ENCODE results near the gene ST7L. TPM values are rescaled to one million over a fixed set of nuclear protein-coding genes. Genes with fewer than 3 reads are reported as not detected.

Gene ST7L
- total and polyA plus RNA-seq, 2 of the 4 experiments (the other 2 are of a cell fraction) = 7.7 to 14.7 TPM

- Histone ChIP-seq H2BK5ac (ENCODE audit: low read depth, low read length, poor library complexity, severe bottlenecking) (no peak overlapping the region), H4K91ac (ENCODE audit: insufficient read depth, low read depth, low read length) (no peak overlapping the region), H3K14ac (replicated peaks; ENCODE audit: low read depth, low read length) (no peak overlapping the region), H3K4me3 (ENCODE audit: insufficient read depth, low read depth, low read length) (no peak overlapping the region), H3K9me3 (ENCODE audit: control insufficient read depth, insufficient read depth, low read length) (no peaks in the 10 kb centered on the region), H2AK5ac (ENCODE audit: low read depth, low read length) (no peak overlapping the region), H2AFZ (replicated peaks; ENCODE audit: low read length, poor library complexity) (no peak overlapping the region), H4K5ac (ENCODE audit: low read depth, low read length) (no peak overlapping the region), H4K8ac (ENCODE audit: low read depth in 2 of 2, low read length in 2 of 2) (no peak overlapping the region), H3K79me1 (ENCODE audit: low read depth in 1 of 2, low read length in 2 of 2) (peaks cover 0 to 3% of the 10 kb centered on the region in 2 experiments; a peak in 1 of 4 replicates), H2BK120ac (ENCODE audit: low read depth, low read length) (no peak overlapping the region), H3K4ac (ENCODE audit: low read depth, low read length) (no peak overlapping the region), H2BK20ac (ENCODE audit: low read depth, low read length) (no peak overlapping the region), H3K23ac (ENCODE audit: low read depth, low read length) (no peak overlapping the region), H3K56ac (ENCODE audit: extremely low read depth, insufficient read depth, low read length) (no peak overlapping the region), H4K20me1 (ENCODE audit: insufficient read depth, low read length) (no peaks in the 10 kb centered on the region), H3K27ac (ENCODE audit: insufficient read depth, low read length) (no peak overlapping the region), H3K18ac (ENCODE audit: low read depth, low read length) (no peak overlapping the region), H3K9ac (ENCODE audit: low read depth, low read length) (no peak overlapping the region), H3K4me2 (ENCODE audit: low read depth, low read length) (no peak overlapping the region), H3K4me1 (ENCODE audit: control insufficient read depth, insufficient read depth, low read length) (peaks cover 25% of the 10 kb centered on the region), H2AK9ac (replicated peaks; ENCODE audit: low read depth, low read length, poor library complexity) (no peak overlapping the region), H3K36me3 (ENCODE audit: control insufficient read depth, insufficient read depth, low read length) (peaks cover 6% of the 10 kb centered on the region), H2BK15ac (ENCODE audit: low read depth, low read length) (no peak overlapping the region), H3K27me3 (ENCODE audit: control insufficient read depth, insufficient read depth, low read length) (no peaks in the 10 kb centered on the region), H3K9me1 (ENCODE audit: insufficient read depth, low read length) (peaks cover 12% of the 10 kb centered on the region)
- POLR2A ChIA-PET (ENCODE audit: unreplicated experiment) = no interaction called here
- ATAC-seq (ENCODE audit: low read depth) = no peak
- no TSS peak for BruUV-seq (replicated peaks)
- no peak for TF ChIP-seq CEBPB (IDR thresholded peaks at IDR 0.05; ENCODE audit: low read depth, low read length)
- CTCF ChIA-PET = no interaction called here
- DNase-seq = no peak
- dilution Hi-C loops (cut with HindIII; ENCODE audit: low sequenced_read_pairs, unreplicated experiment) (no loop called here), in situ Hi-C loops (cut with MboI; ENCODE audit: low sequenced_read_pairs) (no loop called here), intact Hi-C loops (cut with micrococcal nuclease) (no loop called here)
Observed at GRCh38 chr1:112530832-112531231, 88.1 kb downstream of the ST7L start.

Measured in IMR-90 (cell line).